WTC11 (cell line): ENCODE data around the gene NAPSA. TPM values are rescaled to one million over a fixed set of nuclear protein-coding genes. Genes with fewer than 3 reads are reported as not detected.

Experiments
- ATAC-seq: fragments of 200-7000 bp; cut with Tn5 transposase; 2 replicates; pipeline ENCODE4 v1.10.0; 2021; ENCODE audit warnings: mild to moderate bottlenecking, moderate library complexity
- CTCF ChIA-PET: fragments of 300-600 bp; sonication (Branson Sonifier 250); formaldehyde crosslinking; loops from one replicate; lab custom pipeline; 2021; ENCODE audit warnings: antibody characterized with exemption; lab: Charles Lee
- POLR2A ChIA-PET: fragments of 350-600 bp; sonication (Branson Sonifier 250); formaldehyde crosslinking; loops from one replicate; lab custom pipeline; 2021; ENCODE audit warnings: antibody characterized with exemption; lab: Charles Lee
- DNase-seq: peaks from one replicate; pipeline ENCODE4 v3.0.0; 2021; ENCODE audit warnings: low spot score
- H3K27ac Mint-ChIP-seq: 2 replicates; pipeline ENCODE4 v1.8.0; 2021; ENCODE audit warnings: mixed read lengths
- H3K27me3 Mint-ChIP-seq: 2 replicates; pipeline ENCODE4 v1.8.0; 2021; ENCODE audit warnings: low read depth, mild to moderate bottlenecking, moderate library complexity, mixed read lengths
- H3K36me3 Mint-ChIP-seq: 2 replicates; pipeline ENCODE4 v1.8.0; 2021; ENCODE audit warnings: mixed read lengths
- H3K4me1 Mint-ChIP-seq: 2 replicates; pipeline ENCODE4 v1.8.0; 2022; ENCODE audit warnings: mixed read lengths
- H3K4me3 Mint-ChIP-seq: 2 replicates; pipeline ENCODE4 v1.8.0; 2021; ENCODE audit warnings: mild to moderate bottlenecking, moderate library complexity, mixed read lengths
- H3K9me3 Mint-ChIP-seq: 2 replicates; pipeline ENCODE4 v1.8.0; 2021; ENCODE audit warnings: mixed read lengths
- ATF1 ChIP-seq: sonication (generic); formaldehyde crosslinking; IDR thresholded peaks from 2 replicates; pipeline ENCODE4 v1.8.1; 2023; ENCODE audit warnings: mild to moderate bottlenecking, moderate library complexity, missing genetic modification reagents
- ATF2 ChIP-seq: sonication (generic); formaldehyde crosslinking; IDR thresholded peaks from 2 replicates; pipeline ENCODE4 v1.8.1; 2022; ENCODE audit warnings: low read depth, missing genetic modification reagents, borderline replicate concordance
- CDX4 ChIP-seq: fragments of 250-450 bp; sonication (Bioruptor Pico); IDR thresholded peaks from 2 replicates; pipeline ENCODE4 v1.9.0; 2021; ENCODE audit warnings: moderate library complexity, mild to moderate bottlenecking, inconsistent platforms, borderline replicate concordance
- CTCF ChIP-seq: fragments of 200-600 bp; IDR thresholded peaks from 2 replicates; pipeline ENCODE4 v1.8.0; 2022; ENCODE audit warnings: antibody characterized with exemption
- EMX1 ChIP-seq: fragments of 250-450 bp; sonication (Bioruptor Pico); IDR thresholded peaks from 2 replicates; pipeline ENCODE4 v1.8.0; 2021; ENCODE audit warnings: mild to moderate bottlenecking
- ESRRA ChIP-seq: sonication (generic); formaldehyde crosslinking; IDR thresholded peaks from 2 replicates; pipeline ENCODE4 v1.8.1; 2022; ENCODE audit warnings: mild to moderate bottlenecking, missing genetic modification reagents, borderline replicate concordance
- GTF2I ChIP-seq: fragments of 250-450 bp; sonication (Bioruptor Pico); conservative IDR thresholded peaks from 2 replicates; pipeline ENCODE4 v1.4.0; 2021; ENCODE audit warnings: mild to moderate bottlenecking
- IRF2 ChIP-seq: sonication (generic); formaldehyde crosslinking; IDR thresholded peaks from 2 replicates; pipeline ENCODE4 v1.8.0; 2022; ENCODE audit warnings: low read depth, missing genetic modification reagents, borderline replicate concordance
- MYBL2 ChIP-seq: sonication (generic); formaldehyde crosslinking; IDR thresholded peaks from 2 replicates; pipeline ENCODE4 v1.8.1; 2023; ENCODE audit warnings: mild to moderate bottlenecking, moderate library complexity, missing genetic modification reagents
- NFATC4 ChIP-seq: fragments of 250-450 bp; sonication (Bioruptor Pico); IDR thresholded peaks from 2 replicates; pipeline ENCODE4 v1.9.0; 2021; ENCODE audit warnings: mild to moderate bottlenecking
- OVOL2 ChIP-seq: fragments of 250-450 bp; sonication (Bioruptor Pico); IDR thresholded peaks from 2 replicates; pipeline ENCODE4 v1.9.0; 2021; ENCODE audit warnings: mild to moderate bottlenecking, borderline replicate concordance
- SP1 ChIP-seq: sonication (generic); formaldehyde crosslinking; conservative IDR thresholded peaks from 2 replicates; pipeline ENCODE4 v1.8.1; 2022; ENCODE audit warnings: missing genetic modification reagents
- ZBTB21 ChIP-seq: sonication (generic); formaldehyde crosslinking; IDR thresholded peaks from 2 replicates; pipeline ENCODE4 v1.8.1; 2023; ENCODE audit warnings: mild to moderate bottlenecking, missing genetic modification reagents, borderline replicate concordance
- ZNF396 ChIP-seq: fragments of 250-450 bp; sonication (Bioruptor Pico); IDR thresholded peaks from 2 replicates; pipeline ENCODE4 v1.8.0; 2021; ENCODE audit warnings: mild to moderate bottlenecking, moderate library complexity, borderline replicate concordance
- total RNA-seq: library from RNA; stranded (reverse); gene quantifications from 3 replicates; pipeline ENCODE4 v1.2.3, GENCODE V29; 2021
- TF ChIP-seq, protein P1 (sequence below): sonication (generic); formaldehyde crosslinking; IDR thresholded peaks from 2 replicates; pipeline ENCODE4 v1.8.1; 2023; ENCODE audit warnings: mild to moderate bottlenecking, missing genetic modification reagents, borderline replicate concordance
- TF ChIP-seq, protein P2 (sequence below): sonication (generic); formaldehyde crosslinking; IDR thresholded peaks from 2 replicates; pipeline ENCODE4 v1.8.0; 2022; ENCODE audit warnings: mild to moderate bottlenecking, missing genetic modification reagents
- TF ChIP-seq, protein P3 (sequence below): fragments of 250-450 bp; sonication (Bioruptor Pico); IDR thresholded peaks from 2 replicates; pipeline ENCODE4 v1.8.0; 2021; ENCODE audit warnings: mild to moderate bottlenecking
- TF ChIP-seq, protein P4 (sequence below): fragments of 250-450 bp; sonication (Bioruptor Pico); conservative IDR thresholded peaks from 2 replicates; pipeline ENCODE4 v1.9.0; 2021; ENCODE audit warnings: mild to moderate bottlenecking

NAPSA gene
- total RNA-seq, 1 experiment from 2014 or later: 2.7 TPM

- Mint-ChIP-seq H3K9me3 (peaks cover 18% of the 10 kb centered on the region), H3K4me1 (no peaks in the 10 kb centered on the region)
Measured at GRCh38 chr19:50394017-50394416, 28.6 kb upstream of the NAPSA start.

More at GRCh38 chr19:50394017-50394416, 28.6 kb upstream of the NAPSA start:
- ChIA-PET CTCF (interaction anchor here (1.3 kb wide), 1 partner anchor 37 kb away, joined by 4 read pairs; no protein-coding TSS in a partner anchor), POLR2A (interaction anchor here (0.7 to 1.9 kb wide), 2 partner anchors 10 to 34 kb away, joined by 3 to 4 read pairs; no protein-coding TSS in a partner anchor)
- TF ChIP-seq ESRRA (CRISPR knock-in tag) (no peak), OVOL2 (CRISPR knock-in tag) (no peak), SP1 (CRISPR knock-in tag) (no peak), ATF1 (no peak), ZNF396 (CRISPR knock-in tag) (no peak), CDX4 (no peak), MYBL2 (CRISPR knock-in tag) (no peak), NFATC4 (CRISPR knock-in tag) (no peak), CTCF (no peak), GTF2I (CRISPR knock-in tag) (no peak), ZBTB21 (CRISPR knock-in tag) (no peak), IRF2 (no peak), EMX1 (CRISPR knock-in tag) (no peak), ATF2 (CRISPR knock-in tag) (no peak)
- TF ChIP-seq, protein P1, sequence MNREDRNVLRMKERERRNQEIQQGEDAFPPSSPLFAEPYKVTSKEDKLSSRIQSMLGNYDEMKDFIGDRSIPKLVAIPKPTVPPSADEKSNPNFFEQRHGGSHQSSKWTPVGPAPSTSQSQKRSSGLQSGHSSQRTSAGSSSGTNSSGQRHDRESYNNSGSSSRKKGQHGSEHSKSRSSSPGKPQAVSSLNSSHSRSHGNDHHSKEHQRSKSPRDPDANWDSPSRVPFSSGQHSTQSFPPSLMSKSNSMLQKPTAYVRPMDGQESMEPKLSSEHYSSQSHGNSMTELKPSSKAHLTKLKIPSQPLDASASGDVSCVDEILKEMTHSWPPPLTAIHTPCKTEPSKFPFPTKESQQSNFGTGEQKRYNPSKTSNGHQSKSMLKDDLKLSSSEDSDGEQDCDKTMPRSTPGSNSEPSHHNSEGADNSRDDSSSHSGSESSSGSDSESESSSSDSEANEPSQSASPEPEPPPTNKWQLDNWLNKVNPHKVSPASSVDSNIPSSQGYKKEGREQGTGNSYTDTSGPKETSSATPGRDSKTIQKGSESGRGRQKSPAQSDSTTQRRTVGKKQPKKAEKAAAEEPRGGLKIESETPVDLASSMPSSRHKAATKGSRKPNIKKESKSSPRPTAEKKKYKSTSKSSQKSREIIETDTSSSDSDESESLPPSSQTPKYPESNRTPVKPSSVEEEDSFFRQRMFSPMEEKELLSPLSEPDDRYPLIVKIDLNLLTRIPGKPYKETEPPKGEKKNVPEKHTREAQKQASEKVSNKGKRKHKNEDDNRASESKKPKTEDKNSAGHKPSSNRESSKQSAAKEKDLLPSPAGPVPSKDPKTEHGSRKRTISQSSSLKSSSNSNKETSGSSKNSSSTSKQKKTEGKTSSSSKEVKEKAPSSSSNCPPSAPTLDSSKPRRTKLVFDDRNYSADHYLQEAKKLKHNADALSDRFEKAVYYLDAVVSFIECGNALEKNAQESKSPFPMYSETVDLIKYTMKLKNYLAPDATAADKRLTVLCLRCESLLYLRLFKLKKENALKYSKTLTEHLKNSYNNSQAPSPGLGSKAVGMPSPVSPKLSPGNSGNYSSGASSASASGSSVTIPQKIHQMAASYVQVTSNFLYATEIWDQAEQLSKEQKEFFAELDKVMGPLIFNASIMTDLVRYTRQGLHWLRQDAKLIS: no peak
- TF ChIP-seq, protein P2, sequence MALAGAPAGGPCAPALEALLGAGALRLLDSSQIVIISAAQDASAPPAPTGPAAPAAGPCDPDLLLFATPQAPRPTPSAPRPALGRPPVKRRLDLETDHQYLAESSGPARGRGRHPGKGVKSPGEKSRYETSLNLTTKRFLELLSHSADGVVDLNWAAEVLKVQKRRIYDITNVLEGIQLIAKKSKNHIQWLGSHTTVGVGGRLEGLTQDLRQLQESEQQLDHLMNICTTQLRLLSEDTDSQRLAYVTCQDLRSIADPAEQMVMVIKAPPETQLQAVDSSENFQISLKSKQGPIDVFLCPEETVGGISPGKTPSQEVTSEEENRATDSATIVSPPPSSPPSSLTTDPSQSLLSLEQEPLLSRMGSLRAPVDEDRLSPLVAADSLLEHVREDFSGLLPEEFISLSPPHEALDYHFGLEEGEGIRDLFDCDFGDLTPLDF (CRISPR knock-in tag): no peak
- TF ChIP-seq, protein P3, sequence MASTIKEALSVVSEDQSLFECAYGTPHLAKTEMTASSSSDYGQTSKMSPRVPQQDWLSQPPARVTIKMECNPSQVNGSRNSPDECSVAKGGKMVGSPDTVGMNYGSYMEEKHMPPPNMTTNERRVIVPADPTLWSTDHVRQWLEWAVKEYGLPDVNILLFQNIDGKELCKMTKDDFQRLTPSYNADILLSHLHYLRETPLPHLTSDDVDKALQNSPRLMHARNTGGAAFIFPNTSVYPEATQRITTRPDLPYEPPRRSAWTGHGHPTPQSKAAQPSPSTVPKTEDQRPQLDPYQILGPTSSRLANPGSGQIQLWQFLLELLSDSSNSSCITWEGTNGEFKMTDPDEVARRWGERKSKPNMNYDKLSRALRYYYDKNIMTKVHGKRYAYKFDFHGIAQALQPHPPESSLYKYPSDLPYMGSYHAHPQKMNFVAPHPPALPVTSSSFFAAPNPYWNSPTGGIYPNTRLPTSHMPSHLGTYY (CRISPR knock-in tag): no peak
- TF ChIP-seq, protein P4, sequence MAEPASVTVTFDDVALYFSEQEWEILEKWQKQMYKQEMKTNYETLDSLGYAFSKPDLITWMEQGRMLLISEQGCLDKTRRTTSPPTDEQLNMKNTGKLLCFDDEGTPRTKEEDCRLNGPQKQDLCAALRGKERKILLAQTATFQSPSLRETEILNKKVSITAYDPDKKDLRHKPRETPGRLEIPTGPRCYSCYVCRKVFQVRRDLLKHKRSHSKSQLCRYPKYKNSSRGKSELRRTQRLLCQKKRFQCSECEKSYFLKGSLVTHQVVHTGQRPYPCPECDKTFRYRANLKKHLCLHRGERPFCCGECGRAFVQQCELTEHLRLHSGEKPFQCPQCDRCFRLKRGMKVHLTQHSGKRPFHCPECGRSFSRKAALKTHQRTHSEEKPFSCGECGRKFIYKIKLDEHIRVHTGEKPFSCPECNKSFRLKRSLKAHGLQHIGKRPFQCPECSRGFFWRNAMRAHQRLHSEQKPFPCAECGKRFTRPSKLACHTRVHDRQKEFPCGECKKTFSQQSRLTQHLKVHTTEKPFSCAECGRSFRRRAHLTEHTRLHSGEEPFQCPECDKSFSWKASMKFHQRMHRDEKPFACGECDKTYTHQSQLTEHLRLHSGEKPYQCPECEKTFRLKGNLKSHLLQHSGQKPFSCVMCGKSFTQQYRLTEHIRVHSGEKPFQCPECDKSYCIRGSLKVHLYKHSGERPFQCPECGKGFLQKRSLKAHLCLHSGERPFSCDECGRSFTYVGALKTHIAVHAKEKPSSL (CRISPR knock-in tag): no peak
- H3K27ac Mint-ChIP-seq: peak overlapping the region; percentile 17; the same call in 1 of the 2 replicates
- no peak for ATAC-seq
- H3K36me3 Mint-ChIP-seq: peaks cover 53% of the 10 kb centered on the region
- H3K27me3 Mint-ChIP-seq: no peaks in the 10 kb centered on the region
- no peak for DNase-seq
- H3K4me3 Mint-ChIP-seq: no peak overlapping the region
